K562 (cell line): Measurements from ENCODE around the gene ZNF564. TPM values are rescaled to one million over a fixed set of nuclear protein-coding genes. Genes with fewer than 3 reads are reported as not detected.

Experiments used
- AFF1 ChIP-seq, 2 experiments: fragments of 450-650 bp; IDR thresholded peaks; 2 replicates each; pipeline ENCODE4 v1.6.1; 2018; ENCODE audit warnings: mild to moderate bottlenecking in 2 of 2, low read depth in 1 of 2; ENCODE audit not compliant: partially characterized antibody in 2 of 2
- ATF2 ChIP-seq: sonication (generic); formaldehyde crosslinking; IDR thresholded peaks from 2 replicates; pipeline ENCODE4 v1.8.1; 2022; ENCODE audit warnings: missing genetic modification reagents
- CC2D1A ChIP-seq: fragments of 450-650 bp; IDR thresholded peaks from 2 replicates; pipeline ENCODE4 v1.6.1; 2017; ENCODE audit warnings: mild to moderate bottlenecking
- DACH1 ChIP-seq: fragments of 450-650 bp; IDR thresholded peaks from 2 replicates; pipeline ENCODE4 v1.6.1; 2018; ENCODE audit not compliant: partially characterized antibody
- HNRNPUL1 ChIP-seq: fragments of 200-400 bp; formaldehyde crosslinking; IDR thresholded peaks from 2 replicates; pipeline ENCODE4 v1.6.1; 2017; ENCODE audit warnings: low read length
- HSF4 ChIP-seq: fragments of 250-450 bp; sonication (Bioruptor Pico); IDR thresholded peaks from 2 replicates; pipeline ENCODE4 v2.1.2; 2022; ENCODE audit warnings: mild to moderate bottlenecking, moderate library complexity, borderline replicate concordance
- KDM4B ChIP-seq, 2 experiments: fragments of 450-650 bp in 1 of 2; sonication (generic) in 1 of 2; IDR thresholded peaks; 2 replicates each; pipeline ENCODE4 v1.6.1; 2016 to 2017; ENCODE audit warnings: borderline replicate concordance in 2 of 2, antibody characterized with exemption in 1 of 2, low read depth in 1 of 2, mild to moderate bottlenecking in 1 of 2
- MYC ChIP-seq, 2 experiments: fragments of 250-450 bp in 1 of 2; sonication (Bioruptor Pico) in 1 of 2; IDR thresholded peaks; 2 replicates each; pipeline versions ENCODE4 v1.5.1 to v1.6.1; 2012 to 2021; ENCODE audit warnings: low read depth in 2 of 2, borderline replicate concordance in 1 of 2, improper control_type of control experiment in 1 of 2, low read length in 1 of 2, mild to moderate bottlenecking in 1 of 2, moderate library complexity in 1 of 2
- RBM39 ChIP-seq: fragments of 200-400 bp; formaldehyde crosslinking; optimal IDR thresholded peaks from 2 replicates; pipeline ENCODE3; 2018; ENCODE audit warnings: low read depth, low read length
- TRIM28 ChIP-seq: fragments of 450-650 bp; IDR thresholded peaks from 2 replicates; pipeline ENCODE4 v1.6.1; 2017
- ZBTB1 ChIP-seq: sonication (generic); formaldehyde crosslinking; IDR thresholded peaks from 2 replicates; pipeline ENCODE4 v1.8.1; 2023; ENCODE audit warnings: missing genetic modification reagents, low read depth, mild to moderate bottlenecking, borderline replicate concordance
- ZEB2 ChIP-seq: fragments of 450-650 bp; IDR thresholded peaks from 2 replicates; pipeline ENCODE4 v1.6.1; 2016
- ZMIZ1 ChIP-seq, 2 experiments: fragments of 150-350 bp in 1 of 2; IDR thresholded peaks; 2 replicates each; pipeline ENCODE4 v1.6.1; 2012 to 2016; ENCODE audit warnings: low read depth in 2 of 2, low read length in 2 of 2, mild to moderate bottlenecking in 1 of 2, moderate library complexity in 1 of 2
- ZNF184 ChIP-seq: sonication (generic); formaldehyde crosslinking; IDR thresholded peaks from 2 replicates; pipeline ENCODE4 v1.5.0; 2020; ENCODE audit warnings: missing genetic modification reagents
- ZNF3 ChIP-seq: fragments of 250-450 bp; sonication (Bioruptor Pico); IDR thresholded peaks from 2 replicates; pipeline ENCODE4 v1.5.0; 2021; ENCODE audit warnings: mild to moderate bottlenecking, moderate library complexity
- ZNF436 ChIP-seq: fragments of 250-450, 450-650 bp; sonication (Bioruptor Pico); formaldehyde crosslinking; IDR thresholded peaks from 2 replicates; pipeline ENCODE4 v1.7.0; 2020; ENCODE audit warnings: mild to moderate bottlenecking
- polyA plus RNA-seq, 8 experiments: library from polyadenylated mRNA; depleted of rRNA in 4 of 8; stranded (reverse) in 5 of 8; unstranded in 3 of 8; fragments of >200 nt; fragmentation: Nextera tagmentation in 2 of 8; fragmentation: Illumina TruSeq in 1 of 8; extraction: Ambion mirVana in 2 of 8; extraction: Trizol in 1 of 8; gene quantifications; 2 replicates each; pipeline versions ENCODE4 v1.2.1 to v1.2.3, GENCODE V29; 2011 to 2014; ENCODE audit warnings: inconsistent platforms in 1 of 8, missing spikeins in 1 of 8
- total RNA-seq, 7 experiments: library from RNA; depleted of rRNA in 6 of 7; stranded (reverse); fragments of >200 nt in 6 of 7; fragmentation: Illumina TruSeq in 2 of 7; extraction: Trizol in 2 of 7; gene quantifications; 2 replicates each; pipeline versions ENCODE4 v1.2.1 to v1.2.3, GENCODE V29; 2011 to 2021; ENCODE audit warnings: low replicate concordance in 1 of 7

ZNF564 gene
- total and polyA plus RNA-seq, 9 of the 15 experiments (the other 6 are each of a cell fraction or from before 2014, with no cell fraction given) = 1.4 to 8.1 (median 5.6) TPM

GRCh38 chr19:12527034-12527836 is 24.0 kb downstream of the ZNF564 start (continued):
- TF ChIP-seq DACH1 (no peak), ATF2 (no peak), ZEB2 (peak; percentile 95), RBM39 (no peak), AFF1 (IDR thresholded peaks at IDR 0.05; ENCODE audit: low read depth in 1 of 2, partially characterized antibody in 2 of 2) (peak in 1 of 2 experiments; percentile 63), ZNF184 (no peak), CC2D1A (no peak), HSF4 (CRISPR knock-in tag) (no peak), ZNF436 (CRISPR knock-in tag) (no peak), HNRNPUL1 (no peak), ZBTB1 (CRISPR knock-in tag) (no peak), KDM4B (IDR thresholded peaks at IDR 0.05; ENCODE audit: borderline replicate concordance in 2 of 2, low read depth in 1 of 2) (no peak), MYC (IDR thresholded peaks at IDR 0.05; ENCODE audit: low read depth, low read length) (no peak), MYC (CRISPR knock-in tag; IDR thresholded peaks at IDR 0.05; ENCODE audit: borderline replicate concordance, low read depth) (no peak), TRIM28 (peak; percentile 100), ZNF3 (no peak), ZMIZ1 (IDR thresholded peaks at IDR 0.05; ENCODE audit: low read depth in 2 of 2, low read length in 2 of 2) (no peak)
